Stimulated activated CD8-positive, alpha-beta memory T cell treated with anti-CD3 and anti-CD28 coated beads, Interleukin-12 subunit alpha, Interleukin-12 subunit beta, amount 100 ng/mL, for 4 hours (primary cell): Measurements from ENCODE around the gene HGFAC.

Experiments
- DNase-seq: peaks from one replicate; pipeline ENCODE4 v3.0.0-alpha.2; 2020; ENCODE audit warnings: low read depth

The HGFAC gene

DNA sequence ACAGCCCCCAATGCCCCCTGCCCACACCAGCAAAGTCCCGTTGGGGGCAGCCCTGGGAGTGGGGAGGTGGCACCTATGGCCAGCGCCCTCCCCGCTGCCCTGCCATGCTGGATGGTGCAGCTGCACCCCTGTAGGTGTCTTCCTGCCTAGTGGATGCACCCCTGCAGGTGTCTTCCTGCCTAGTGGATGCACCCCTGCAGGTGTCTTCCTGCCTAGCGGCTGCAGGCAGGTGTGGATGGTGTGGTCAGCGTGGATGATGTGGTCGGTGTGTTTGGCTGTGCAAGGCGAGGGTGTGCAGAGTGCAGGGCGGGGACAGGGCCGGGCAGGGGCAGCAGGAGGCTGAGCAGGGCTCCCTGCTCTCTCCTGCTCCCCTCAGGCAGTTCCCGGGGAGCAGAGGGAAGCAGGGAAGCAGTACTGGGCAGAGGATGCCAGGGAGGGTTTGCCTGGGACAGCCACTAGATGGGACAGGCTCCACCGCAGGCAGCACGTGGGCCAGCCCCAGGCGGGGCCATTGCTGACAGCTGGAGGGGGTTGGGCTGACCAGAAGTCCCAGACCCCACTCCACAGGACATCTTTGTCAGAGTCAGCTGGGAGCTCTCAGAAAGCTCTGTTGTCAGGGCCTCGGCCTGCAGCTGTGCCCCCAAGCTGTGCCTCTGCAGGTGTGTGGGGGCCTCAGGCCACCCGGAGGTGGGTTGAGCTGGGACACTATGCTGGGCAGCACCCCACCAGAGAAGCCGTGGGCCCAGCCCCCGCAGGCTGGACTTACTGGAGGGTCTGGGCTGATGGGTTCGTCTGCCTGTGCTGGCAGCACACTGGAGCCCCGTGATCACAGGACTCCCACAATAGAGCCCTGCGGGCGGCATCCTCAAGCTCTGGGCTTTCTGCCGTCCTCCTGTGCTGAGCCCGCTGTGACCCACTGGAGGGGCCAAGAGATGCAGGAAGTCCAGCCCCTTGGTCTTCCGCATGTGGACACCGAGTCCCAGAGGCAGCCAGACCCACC lies 45.1 kb downstream of the HGFAC start:
- DNase-seq, result no peak

DNA sequence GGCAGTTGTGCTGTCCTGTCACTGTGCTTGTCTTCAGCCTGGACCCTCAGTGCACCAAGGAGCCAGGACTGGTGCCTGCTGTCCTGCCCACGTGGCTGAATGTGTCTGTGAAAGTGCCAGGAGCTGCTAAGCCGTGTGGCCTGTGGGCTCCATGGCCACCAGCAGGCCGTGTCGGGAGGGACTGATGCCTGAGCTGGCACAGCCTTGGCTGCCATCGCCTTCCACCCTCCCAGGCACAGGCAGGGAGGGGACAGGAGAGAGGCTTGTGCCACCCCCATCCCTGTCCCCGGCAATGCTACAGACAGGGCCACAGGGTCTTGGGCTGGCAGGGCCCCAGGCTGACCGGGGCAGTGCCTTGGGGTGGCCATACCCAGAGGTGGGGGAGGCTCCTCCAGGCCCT lies 46.1 kb downstream of the HGFAC start:
- DNase-seq, result no peak

DNA sequence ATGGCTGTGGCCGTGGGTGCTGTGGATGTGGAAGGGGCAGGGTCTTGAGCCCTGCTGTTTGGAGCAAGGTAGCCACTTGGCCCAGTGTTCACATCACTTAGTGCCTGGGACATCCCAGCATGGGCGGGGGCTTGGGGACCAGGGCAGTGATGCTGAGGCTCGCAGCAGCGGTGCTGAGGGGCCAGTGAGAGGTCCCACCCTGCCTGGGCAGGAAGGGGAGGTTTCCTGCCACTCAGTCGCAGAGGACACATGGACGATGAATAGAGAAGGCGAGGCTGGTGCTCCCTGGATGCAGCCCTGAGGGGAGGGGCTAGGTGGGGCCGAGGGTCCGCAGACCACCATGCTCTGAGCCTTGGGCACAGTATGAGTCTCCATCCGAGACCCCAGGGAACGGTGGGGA lies 47.1 kb downstream of the HGFAC start:
- DNase-seq, result no peak

DNA sequence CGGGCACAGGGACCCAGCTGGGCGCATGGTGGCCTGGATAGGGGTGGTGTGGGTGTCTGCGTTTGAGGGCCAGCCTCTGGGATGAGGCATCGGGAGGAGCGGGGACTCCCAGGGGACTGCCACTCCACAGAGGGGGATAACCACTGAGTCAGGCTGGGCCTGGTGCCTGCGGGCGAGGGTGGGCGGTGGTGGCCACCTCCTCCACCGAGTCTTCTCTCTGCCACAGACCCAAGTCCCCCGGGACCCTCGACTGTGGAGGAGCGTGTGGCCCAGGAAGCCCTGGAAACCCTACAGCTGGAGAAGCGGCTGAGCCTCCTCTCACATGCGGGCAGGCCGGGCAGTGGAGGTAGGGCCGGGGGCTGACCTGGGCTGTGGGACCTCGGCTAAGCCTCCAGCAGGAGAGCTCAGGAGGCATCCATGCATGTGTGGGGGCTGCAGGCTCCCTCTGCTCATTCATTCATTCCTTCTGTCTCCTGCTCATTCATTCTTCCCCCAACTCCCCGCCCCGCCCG lies 47.7 kb downstream of the HGFAC start:
- DNase-seq, result no peak

DNA sequence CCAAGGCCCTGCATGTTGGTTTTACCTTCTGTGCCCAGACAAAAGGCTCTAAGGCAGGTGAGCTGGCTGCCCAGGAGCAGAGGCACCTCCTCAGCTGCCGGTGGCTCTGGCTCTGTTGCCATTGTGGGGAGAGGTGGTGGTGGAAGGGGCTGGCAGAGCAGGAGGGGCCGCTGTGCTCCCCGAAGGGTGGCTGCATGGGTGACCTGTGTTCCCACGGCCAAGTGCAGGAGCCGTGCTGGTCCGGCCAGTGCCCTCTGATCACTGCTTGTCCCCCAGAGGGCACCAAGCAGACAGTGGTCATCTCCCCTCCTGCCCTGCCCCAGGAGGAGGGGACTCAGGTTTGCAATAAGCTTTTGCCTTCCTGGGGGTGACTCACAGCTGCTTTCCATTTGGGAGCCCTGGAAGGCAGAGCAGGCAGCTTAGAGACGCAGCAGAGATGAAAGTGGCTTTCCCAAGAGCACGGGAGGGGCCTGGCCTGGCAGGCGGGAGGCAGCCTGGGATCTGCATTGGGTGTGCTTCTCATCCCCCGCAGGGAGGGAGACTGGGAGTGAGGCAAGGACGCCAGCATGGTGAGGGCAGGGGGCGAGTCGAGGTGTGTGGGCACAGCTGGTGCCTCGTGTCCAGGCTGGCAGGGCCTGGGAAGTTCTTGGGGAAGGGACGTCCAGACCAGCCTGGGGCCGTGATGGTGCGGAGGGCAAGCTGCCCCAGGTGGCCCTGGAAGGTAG lies 50.1 kb downstream of the HGFAC start:
- DNase-seq, result no peak

DNA sequence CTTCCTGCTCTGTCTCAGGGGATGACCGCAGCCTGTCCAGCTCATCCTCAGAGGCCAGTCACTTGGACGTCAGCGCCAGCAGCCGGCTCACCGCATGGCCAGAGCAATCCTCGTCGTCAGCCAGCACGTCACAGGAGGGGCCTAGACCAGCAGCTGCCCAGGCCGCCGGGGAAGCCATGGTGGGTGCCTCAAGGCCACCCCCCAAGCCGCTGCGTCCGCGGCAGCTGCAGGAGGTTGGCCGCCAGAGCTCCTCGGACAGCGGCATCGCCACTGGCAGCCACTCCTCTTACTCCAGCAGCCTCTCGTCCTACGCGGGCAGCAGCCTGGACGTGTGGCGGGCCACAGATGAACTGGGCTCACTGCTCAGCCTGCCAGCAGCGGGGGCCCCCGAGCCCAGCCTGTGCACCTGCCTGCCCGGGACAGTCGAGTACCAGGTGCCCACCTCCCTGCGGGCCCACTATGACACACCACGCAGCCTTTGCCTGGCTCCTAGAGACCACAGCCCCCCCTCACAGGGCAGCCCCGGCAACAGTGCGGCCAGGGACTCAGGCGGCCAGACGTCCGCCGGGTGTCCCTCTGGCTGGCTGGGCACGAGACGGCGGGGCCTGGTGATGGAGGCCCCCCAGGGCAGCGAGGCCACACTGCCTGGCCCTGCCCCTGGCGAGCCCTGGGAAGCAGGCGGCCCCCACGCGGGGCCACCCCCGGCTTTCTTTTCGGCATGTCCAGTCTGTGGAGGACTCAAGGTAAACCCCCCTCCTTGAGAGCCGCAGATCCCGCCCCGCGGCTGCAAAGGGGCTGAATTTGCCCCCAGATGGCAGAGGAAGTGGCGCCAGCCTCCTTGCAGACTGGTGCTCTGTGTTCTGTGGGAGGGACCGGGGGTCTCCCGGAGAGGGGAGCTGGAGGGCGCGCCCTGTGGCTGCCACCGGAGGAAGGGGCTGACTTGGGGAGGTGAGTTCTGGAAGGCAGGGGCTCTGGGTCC lies 51.3 kb downstream of the HGFAC start:
- DNase-seq, result no peak

DNA sequence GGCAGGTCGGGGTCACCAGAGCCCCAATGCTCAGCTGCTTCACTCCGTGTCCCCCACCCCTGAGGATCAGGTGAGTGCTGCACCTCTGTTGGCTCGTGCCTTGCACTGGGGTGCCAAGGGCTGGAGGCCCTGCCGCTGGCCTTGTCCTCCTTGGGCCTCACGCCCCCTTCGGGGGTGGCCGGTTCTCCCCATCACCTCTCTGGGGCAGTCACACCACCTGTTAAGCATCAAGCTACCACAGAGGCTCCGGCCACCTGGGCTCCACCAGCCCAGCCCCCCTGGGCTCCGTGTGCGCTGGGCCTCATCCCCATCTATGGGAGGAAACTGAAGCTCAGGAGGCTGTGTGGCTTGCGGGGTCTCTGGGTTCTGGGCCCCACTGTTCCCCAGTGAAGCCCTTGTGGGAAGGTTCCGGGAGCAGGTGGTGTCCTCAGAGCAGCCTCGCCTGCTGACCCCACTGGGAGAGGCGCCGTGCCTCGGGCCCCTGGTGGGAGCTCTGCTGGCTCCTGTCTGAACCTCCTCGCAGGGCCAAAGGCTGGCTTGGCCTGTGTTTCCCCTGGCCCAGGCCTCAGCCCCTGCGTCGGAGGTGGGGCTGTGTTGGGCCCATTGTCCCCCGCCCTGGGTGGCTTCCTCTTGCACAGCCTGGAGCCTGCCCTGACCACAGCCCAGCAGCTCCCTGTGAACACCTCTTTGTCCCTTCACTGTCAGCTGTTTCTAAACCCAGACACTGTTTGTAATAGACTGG lies 52.1 kb downstream of the HGFAC start:
- no peak for DNase-seq

DNA sequence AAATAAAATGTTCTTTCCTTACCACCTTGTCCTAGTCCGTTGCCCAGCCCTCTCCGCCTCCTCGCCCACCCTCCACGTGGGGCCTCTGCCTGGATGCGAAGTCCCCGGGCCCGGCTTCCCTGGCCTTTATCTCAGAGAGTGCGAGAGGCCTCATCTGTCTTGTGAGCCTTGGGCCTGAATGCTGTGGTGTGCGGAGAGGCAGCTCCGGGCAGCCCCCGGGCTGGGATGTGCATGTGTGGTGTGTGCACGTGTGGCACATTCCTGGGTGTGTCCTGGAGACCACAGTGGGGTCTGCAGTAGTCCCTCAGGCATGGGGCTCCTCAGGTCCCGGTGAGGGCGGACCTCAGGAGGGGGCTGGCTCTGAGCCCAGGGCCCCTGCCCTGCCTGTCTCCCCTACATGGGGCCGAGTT lies 52.7 kb downstream of the HGFAC start:
- no peak for DNase-seq

DNA sequence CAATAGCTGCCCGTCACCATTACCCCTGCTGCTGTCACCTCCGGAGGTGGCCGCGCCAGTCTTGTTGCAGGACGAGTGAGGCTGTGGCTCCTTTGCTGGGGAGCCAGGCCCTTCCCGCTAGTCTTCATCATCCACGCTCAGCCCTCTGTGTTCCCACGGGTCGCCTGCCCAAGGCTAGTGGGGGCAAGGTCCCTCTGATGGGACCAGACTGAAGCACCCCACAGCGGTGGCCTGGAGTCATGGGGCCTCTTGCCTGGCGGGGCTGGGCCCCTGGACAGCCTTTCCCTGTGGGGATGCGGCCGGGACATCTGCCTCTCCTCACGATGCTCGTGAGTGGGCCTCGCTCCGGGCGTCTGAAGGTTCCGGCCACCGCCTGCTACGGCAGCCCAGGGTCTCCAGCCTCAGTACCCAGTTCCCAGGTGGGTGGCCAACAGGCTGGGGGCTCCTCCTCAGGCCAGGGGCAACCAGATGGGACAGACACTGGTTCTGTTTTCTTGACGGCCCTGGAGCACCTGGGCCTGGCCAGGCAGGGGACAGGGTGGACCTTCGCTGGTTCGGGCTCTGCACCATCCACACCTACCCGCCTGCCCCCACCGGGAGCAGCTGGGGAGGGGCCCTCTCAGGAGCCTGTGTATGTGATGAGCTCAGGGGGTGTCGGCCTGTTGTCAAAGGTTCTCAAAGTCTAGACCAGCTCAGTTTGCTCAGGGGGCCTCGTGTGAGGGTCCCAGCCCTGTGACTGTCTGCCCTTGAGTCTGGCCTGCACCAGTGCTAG lies 53.6 kb downstream of the HGFAC start:
- no peak for DNase-seq

DNA sequence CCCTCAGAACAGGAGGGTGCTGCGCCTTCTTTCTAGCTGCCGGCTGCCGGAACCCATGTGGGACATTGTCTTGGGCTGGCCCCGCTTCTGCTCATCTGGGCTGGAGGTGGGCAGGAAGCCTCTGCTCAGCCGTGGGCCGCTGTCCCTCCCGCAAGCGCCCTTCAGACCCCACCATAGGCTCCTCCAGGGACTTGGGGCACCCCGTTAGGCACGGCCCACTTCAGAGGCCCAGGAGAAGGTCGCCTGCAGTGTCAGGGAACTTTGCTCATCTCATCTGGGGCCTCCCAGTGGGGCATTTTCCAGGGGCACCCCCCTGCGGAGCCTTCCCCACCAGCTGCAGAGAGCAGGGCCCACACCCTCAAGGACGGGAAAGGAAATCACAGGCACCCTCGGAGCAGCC lies 54.3 kb downstream of the HGFAC start:
- no peak for DNase-seq

DNA sequence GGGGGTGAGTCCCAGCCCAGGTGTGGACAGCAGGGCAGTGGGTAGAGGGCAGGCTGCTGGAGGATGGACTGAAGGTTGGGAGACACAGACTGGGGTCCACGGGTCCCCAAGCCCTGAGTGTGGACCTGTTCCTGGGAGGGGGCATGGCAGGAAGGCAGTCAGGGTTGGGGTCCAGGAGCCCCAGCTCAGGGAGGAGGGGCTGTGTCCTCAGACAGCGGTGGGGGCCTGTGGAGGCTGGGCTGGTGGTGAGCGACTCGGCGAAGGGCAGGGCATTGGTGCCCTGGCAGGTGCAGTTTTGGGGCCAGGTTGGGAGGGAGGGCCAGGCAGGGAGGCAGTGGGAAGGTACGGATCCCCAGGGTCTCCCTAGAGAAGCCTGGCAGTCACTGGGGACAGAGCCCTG lies 55.3 kb downstream of the HGFAC start:
- DNase-seq, result no peak

DNA sequence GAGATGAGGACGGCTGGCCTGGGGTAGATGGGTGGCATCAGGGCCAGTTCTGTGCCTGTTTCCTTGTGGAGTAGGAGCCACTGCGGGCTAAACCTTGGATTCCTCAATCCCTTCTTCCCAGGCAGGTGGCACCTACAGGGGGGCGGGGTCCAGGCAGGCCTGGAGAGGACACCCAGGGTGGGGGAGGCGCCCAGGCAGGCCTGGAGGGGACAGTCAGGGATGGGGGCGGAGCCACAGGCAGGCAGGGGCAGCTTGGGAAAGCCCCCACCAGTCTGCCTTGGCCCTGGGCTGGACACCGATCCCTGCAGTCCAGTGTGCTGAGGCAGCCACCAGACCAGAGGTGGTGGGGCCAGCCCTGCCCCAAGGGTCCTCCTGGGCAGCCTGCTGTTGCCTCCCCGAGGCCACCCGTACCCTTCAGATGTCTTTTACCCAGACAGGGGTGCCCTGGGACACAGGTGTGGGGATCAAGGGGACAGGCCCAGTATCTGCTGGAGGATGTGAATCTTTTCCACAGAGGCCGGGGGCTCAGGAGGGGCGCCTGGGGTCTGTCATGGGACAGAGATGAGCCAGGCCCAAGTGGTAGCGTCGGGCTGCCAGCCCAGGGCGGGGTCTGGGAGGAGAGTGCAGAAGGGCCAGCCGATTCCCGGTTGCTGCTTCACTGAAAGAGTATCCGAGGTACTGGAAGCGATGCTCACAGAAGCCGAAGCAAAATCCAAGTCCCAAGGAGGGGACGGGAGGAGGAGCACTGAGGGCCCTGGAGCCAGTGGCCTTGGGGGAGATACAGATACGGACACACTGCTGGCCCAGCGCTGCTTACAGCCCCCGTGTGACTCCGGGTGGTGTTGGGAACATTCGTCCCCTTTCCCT lies 56.0 kb downstream of the HGFAC start:
- no peak for DNase-seq

DNA sequence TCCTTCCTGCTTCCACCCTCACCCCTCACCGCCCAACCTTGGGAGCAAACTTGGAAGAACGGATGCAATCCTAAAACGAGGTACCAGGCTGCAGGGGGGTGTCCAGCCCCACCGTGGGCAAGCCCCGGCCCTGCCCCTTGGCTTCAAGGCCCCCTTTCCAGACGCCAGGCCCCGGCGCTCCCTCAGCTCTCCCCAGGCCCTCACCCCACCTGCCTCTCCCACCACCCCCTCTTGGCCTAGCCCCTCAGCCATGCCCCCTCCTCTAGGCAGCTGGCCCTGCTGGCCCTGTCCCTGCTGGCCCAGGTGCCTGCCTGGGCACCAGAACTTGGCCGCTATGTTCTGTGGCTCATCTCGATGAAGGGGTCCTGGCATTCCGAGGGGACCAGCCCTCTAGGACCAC lies 56.6 kb downstream of the HGFAC start:
- DNase-seq, result no peak
